ENCODE results near the gene NAT16. TPM values are rescaled to one million over a fixed set of nuclear protein-coding genes. Genes with fewer than 3 reads are reported as not detected.
A peak's percentile ranks its signal among the peaks of the same experiment; 100 is the strongest.

Gene NAT16
- total and polyA plus RNA-seq, 2 donors (not counting 1 experiment from before 2014, with no cell fraction given), result not detected

DNA sequence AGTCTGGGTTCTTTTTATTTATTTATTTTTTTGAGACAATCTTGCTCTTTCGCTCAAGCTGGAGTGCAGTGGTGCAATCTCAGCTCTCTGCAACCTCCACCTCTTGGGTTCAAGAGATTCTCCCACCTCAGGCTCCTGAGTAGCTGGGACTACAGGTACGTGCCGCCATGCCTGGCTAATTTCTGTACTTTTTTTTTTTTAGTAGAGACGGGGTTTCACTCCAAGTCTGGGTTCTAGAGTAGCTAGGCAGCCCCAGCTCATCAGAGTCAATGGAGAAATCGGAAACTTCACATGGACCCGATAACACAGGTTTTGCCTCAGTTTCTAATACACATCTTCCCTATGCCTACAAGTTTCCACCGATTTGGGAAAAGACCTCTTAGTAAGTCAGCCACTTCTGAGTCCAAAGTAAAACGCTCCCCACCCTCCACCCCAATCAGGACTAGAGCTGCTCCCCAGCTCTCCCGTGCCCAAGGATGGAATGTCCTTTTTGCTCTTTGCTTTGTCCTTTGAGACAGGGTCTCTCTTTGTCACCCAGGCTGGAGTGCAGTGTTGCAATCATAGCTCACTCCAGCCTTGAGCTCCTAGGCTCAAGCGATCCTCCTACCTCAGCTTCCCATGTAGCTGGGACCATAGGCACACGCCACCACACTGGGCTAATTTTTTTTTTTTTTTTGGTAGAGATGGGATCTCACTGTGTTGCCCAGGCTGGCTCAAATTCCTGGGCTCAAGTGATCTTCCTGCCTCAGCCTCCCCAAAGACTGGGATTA lies 57.0 kb downstream of the NAT16 start:
- H3K27me3 ChIP-seq (replicated peaks in 1 of 4; ENCODE audit: control extremely low read depth in 1 of 4, control insufficient read depth in 3 of 4, insufficient read depth in 4 of 4, low read length in 3 of 4), result peaks cover 0 to 17% (median 6%) of the 10 kb centered on the region in 4 experiments
- Mint-ChIP-seq H3K4me3 (no peak overlapping the region), H3K27me3 (peaks cover 36% of the 10 kb centered on the region), H3K4me1 (peaks cover 44% of the 10 kb centered on the region), H3K9me3 (ENCODE audit: insufficient read depth) (no peaks in the 10 kb centered on the region), H3K27ac (no peak overlapping the region)
- 90% methylated on average over 9 of the region's 11 CpGs for WGBS (ENCODE audit: insufficient coverage)
- no peak overlapping the region for H3K9ac ChIP-seq (ENCODE audit: low read length)
- H3K9me3 ChIP-seq (ENCODE audit: control extremely low read depth in 1 of 3, control insufficient read depth in 2 of 3, insufficient read depth in 1 of 3, low read length in 2 of 3), result peaks cover 0 to 11% (median 0%) of the 10 kb centered on the region in 3 donors
- ChIA-PET POLR2A (interaction anchor here (0.6 kb wide), 1 partner anchor 38 kb away, joined by 6 read pairs; the partner anchor contains the start of gene TRIM56), CTCF (interaction anchor here (0.6 to 1.8 kb wide), 4 partner anchors 21 to 489 kb away, joined by 3 to 10 read pairs (median 3); no protein-coding TSS in a partner anchor)
- H3K79me2 ChIP-seq (ENCODE audit: control insufficient read depth, insufficient read depth, low read length), result no peaks in the 10 kb centered on the region
- no peak for ATAC-seq (ENCODE audit: low read depth)
- peak overlapping the region in 1 of 5 experiments; percentile 50 for H3K4me3 ChIP-seq (ENCODE audit: control extremely low read depth in 1 of 5, extremely low read depth in 1 of 5, insufficient read depth in 1 of 5, low read depth in 2 of 5, low read length in 4 of 5)
- peak overlapping the region; percentile 98 for H2AFZ ChIP-seq (ENCODE audit: insufficient read depth, low read depth, low read length, poor library complexity, severe bottlenecking)
- intact Hi-C loops (cut with micrococcal nuclease), result no loop called here
- no peaks in the 10 kb centered on the region for H3K36me3 ChIP-seq (replicated peaks in 1 of 2; ENCODE audit: control extremely low read depth in 1 of 2, control insufficient read depth in 1 of 2, extremely low read depth in 1 of 2, insufficient read depth in 2 of 2, low read length in 1 of 2)
- H4K20me1 ChIP-seq (ENCODE audit: control insufficient read depth, insufficient read depth, low read length, poor library complexity, severe bottlenecking), result no peaks in the 10 kb centered on the region
- no peak for DNase-seq
- H3K4me2 ChIP-seq (replicated peaks; ENCODE audit: low read depth, low read length, poor library complexity, severe bottlenecking), result peak overlapping the region; percentile 79
- TF ChIP-seq, protein P1, sequence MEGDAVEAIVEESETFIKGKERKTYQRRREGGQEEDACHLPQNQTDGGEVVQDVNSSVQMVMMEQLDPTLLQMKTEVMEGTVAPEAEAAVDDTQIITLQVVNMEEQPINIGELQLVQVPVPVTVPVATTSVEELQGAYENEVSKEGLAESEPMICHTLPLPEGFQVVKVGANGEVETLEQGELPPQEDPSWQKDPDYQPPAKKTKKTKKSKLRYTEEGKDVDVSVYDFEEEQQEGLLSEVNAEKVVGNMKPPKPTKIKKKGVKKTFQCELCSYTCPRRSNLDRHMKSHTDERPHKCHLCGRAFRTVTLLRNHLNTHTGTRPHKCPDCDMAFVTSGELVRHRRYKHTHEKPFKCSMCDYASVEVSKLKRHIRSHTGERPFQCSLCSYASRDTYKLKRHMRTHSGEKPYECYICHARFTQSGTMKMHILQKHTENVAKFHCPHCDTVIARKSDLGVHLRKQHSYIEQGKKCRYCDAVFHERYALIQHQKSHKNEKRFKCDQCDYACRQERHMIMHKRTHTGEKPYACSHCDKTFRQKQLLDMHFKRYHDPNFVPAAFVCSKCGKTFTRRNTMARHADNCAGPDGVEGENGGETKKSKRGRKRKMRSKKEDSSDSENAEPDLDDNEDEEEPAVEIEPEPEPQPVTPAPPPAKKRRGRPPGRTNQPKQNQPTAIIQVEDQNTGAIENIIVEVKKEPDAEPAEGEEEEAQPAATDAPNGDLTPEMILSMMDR (IDR thresholded peaks at IDR 0.05), result no peak
- TF ChIP-seq EZH2 (IDR thresholded peaks at IDR 0.05; ENCODE audit: borderline replicate concordance, insufficient read depth, low read depth, low read length, poor library complexity, severe bottlenecking), result no peak
- no peak overlapping the region for H3K27ac ChIP-seq (ENCODE audit: low read length in 2 of 2)
- H3K4me1 ChIP-seq (ENCODE audit: control insufficient read depth in 2 of 2, insufficient read depth in 2 of 2, low read length in 2 of 2), result peaks cover 24 to 25% of the 10 kb centered on the region in 2 donors

Data from B cell (primary cell).